ENCODE data around the gene BRI3BP.

The BRI3BP gene

GRCh38 chr12:125033288-125033687, 39.8 kb downstream of the BRI3BP start:
- no peak for TF ChIP-seq CTCF (IDR thresholded peaks at IDR 0.05; ENCODE audit: low read depth, low read length)

GRCh38 chr12:125038976-125039625, 45.7 kb downstream of the BRI3BP start:
- no peak overlapping the region for H3K4me3 ChIP-seq (ENCODE audit: low read depth, low read length)
- 0 out of 2 replicates have a peak, but pooled peaks have one; percentile 9 for TF ChIP-seq CTCF (IDR thresholded peaks at IDR 0.05; ENCODE audit: low read depth, low read length)

More at GRCh38 chr12:125033288-125033687, 39.8 kb downstream of the BRI3BP start:
- H3K4me3 ChIP-seq (ENCODE audit: low read depth, low read length) = no peak overlapping the region

- peak overlapping the region; percentile 58 for H3K4me3 ChIP-seq (ENCODE audit: low read depth, low read length)
- TF ChIP-seq CTCF (IDR thresholded peaks at IDR 0.05; ENCODE audit: low read depth, low read length) = no peak
Observed at GRCh38 chr12:125049093-125049458, 55.6 kb downstream of the BRI3BP start.

GRCh38 chr12:125050446-125050845, 57.0 kb downstream of the BRI3BP start:
- TF ChIP-seq CTCF (IDR thresholded peaks at IDR 0.05; ENCODE audit: low read depth, low read length) = no peak
- no peak overlapping the region for H3K4me3 ChIP-seq (ENCODE audit: low read depth, low read length)

- TF ChIP-seq CTCF (IDR thresholded peaks at IDR 0.05; ENCODE audit: low read depth, low read length) = no peak
- H3K4me3 ChIP-seq (ENCODE audit: low read depth, low read length) = no peak overlapping the region
Observed at GRCh38 chr12:125050868-125051267, 57.4 kb downstream of the BRI3BP start.

GRCh38 chr12:125053821-125054220, 60.4 kb downstream of the BRI3BP start:
- no peak for TF ChIP-seq CTCF (IDR thresholded peaks at IDR 0.05; ENCODE audit: low read depth, low read length)
- H3K4me3 ChIP-seq (ENCODE audit: low read depth, low read length) = no peak overlapping the region

GRCh38 chr12:125055591-125055990, 62.1 kb downstream of the BRI3BP start:
- no peak for TF ChIP-seq CTCF (IDR thresholded peaks at IDR 0.05; ENCODE audit: low read depth, low read length)
- no peak overlapping the region for H3K4me3 ChIP-seq (ENCODE audit: low read depth, low read length)

Data from WI38 (cell line).